Caco-2 (cell line): ENCODE measurements around the gene ERMAP. TPM values are rescaled to one million over a fixed set of nuclear protein-coding genes. Genes with fewer than 3 reads are reported as not detected.

Experiments used
- BruUV-seq: library from RNA; stranded (reverse); fragments of 400-500 nt; replicated peaks from 2 replicates; lab custom pipeline; 2021; lab: Mats Ljungman, UMichigan
- CTCF ChIA-PET: fragments of 300-600 bp; sonication (Branson Sonifier 250); formaldehyde crosslinking; loops from one replicate; lab custom pipeline; 2022; ENCODE audit warnings: antibody characterized with exemption; lab: Charles Lee
- POLR2A ChIA-PET: fragments of 300-600 bp; sonication (Branson Sonifier 250); formaldehyde crosslinking; loops from one replicate; lab custom pipeline; 2022; ENCODE audit warnings: antibody characterized with exemption; lab: Charles Lee
- DNase-seq, 2 experiments: peaks; one replicate each; pipeline versions ENCODE4 v3.0.0 to v3.0.0-alpha.2; 2020 to 2022
- H3K27me3 ChIP-seq: replicated peaks from 2 replicates; pipeline ENCODE4 v1.6.0; 2011; ENCODE audit warnings: low read length; ENCODE audit not compliant: control insufficient read depth, insufficient read depth
- H3K36me3 ChIP-seq: 2 replicates; pipeline ENCODE4 v1.5.1; 2011; ENCODE audit warnings: low read length; ENCODE audit not compliant: control insufficient read depth, insufficient read depth
- H3K4me1 ChIP-seq: fragments of 250-450 bp; sonication (Bioruptor Pico); 2 replicates; pipeline ENCODE4 v1.5.1; 2020; ENCODE audit warnings: mild to moderate bottlenecking
- H3K4me3 ChIP-seq: 2 replicates; pipeline ENCODE4 v1.5.1; 2011; ENCODE audit warnings: low read depth, mild to moderate bottlenecking, control low read depth, low read length
- H3K9me3 ChIP-seq: fragments of 250-450 bp; sonication (Bioruptor Pico); 2 replicates; pipeline ENCODE4 v1.5.1; 2020; ENCODE audit warnings: mild to moderate bottlenecking, moderate library complexity
- H3K27ac Mint-ChIP-seq: one replicate; pipeline ENCODE4 v1.8.0; 2022; ENCODE audit warnings: mixed read lengths; ENCODE audit not compliant: unreplicated experiment
- H3K27me3 Mint-ChIP-seq: one replicate; pipeline ENCODE4 v1.8.0; 2022; ENCODE audit warnings: mixed read lengths; ENCODE audit not compliant: insufficient read depth, unreplicated experiment
- H3K36me3 Mint-ChIP-seq: one replicate; pipeline ENCODE4 v1.8.0; 2022; ENCODE audit warnings: mild to moderate bottlenecking, mixed read lengths; ENCODE audit not compliant: insufficient read depth, unreplicated experiment
- H3K4me1 Mint-ChIP-seq: one replicate; pipeline ENCODE4 v1.8.0; 2022; ENCODE audit warnings: low read depth, mixed read lengths; ENCODE audit not compliant: unreplicated experiment
- H3K4me3 Mint-ChIP-seq: one replicate; pipeline ENCODE4 v1.8.0; 2022; ENCODE audit warnings: mild to moderate bottlenecking, moderate library complexity, mixed read lengths; ENCODE audit not compliant: unreplicated experiment
- H3K9me3 Mint-ChIP-seq: one replicate; pipeline ENCODE4 v1.8.0; 2022; ENCODE audit warnings: mixed read lengths; ENCODE audit not compliant: unreplicated experiment
- intact Hi-C: fragments of 100-400 bp; cut with micrococcal nuclease; formaldehyde crosslinking; loops from one replicate; pipeline ENCODE4 v1.10.0; 2022; ENCODE audit not compliant: unreplicated experiment
- total RNA-seq: library from RNA; stranded (reverse); gene quantifications from 2 replicates; pipeline ENCODE4 v1.2.3, GENCODE V29; 2022
- TF ChIP-seq, protein P1 (sequence below), 2 experiments: fragments of 200-600 bp in 1 of 2; IDR thresholded peaks; 1 replicate in 1 of 2; 2 replicates in 1 of 2; pipeline versions ENCODE4 v1.5.1 to v1.8.0; 2011 to 2022; ENCODE audit warnings: antibody characterized with exemption in 1 of 2, control low read depth in 1 of 2, inconsistent platforms in 1 of 2, low read depth in 1 of 2, low read length in 1 of 2, mild to moderate bottlenecking in 1 of 2, moderate library complexity in 1 of 2; ENCODE audit not compliant: insufficient read depth in 1 of 2, severe bottlenecking in 1 of 2, unreplicated experiment in 1 of 2

The ERMAP gene
- total RNA-seq, 1 experiment from 2014 or later = 4.8 TPM

- Histone ChIP-seq H3K4me1 (no peaks in the 10 kb centered on the region; the same call in 1 of the 2 replicates), H3K9me3 (no peaks in the 10 kb centered on the region), H3K36me3 (no peaks in the 10 kb centered on the region), H3K27me3 (no peaks in the 10 kb centered on the region), H3K4me3 (peak overlapping the region; percentile 75)
- TF ChIP-seq, protein P1, sequence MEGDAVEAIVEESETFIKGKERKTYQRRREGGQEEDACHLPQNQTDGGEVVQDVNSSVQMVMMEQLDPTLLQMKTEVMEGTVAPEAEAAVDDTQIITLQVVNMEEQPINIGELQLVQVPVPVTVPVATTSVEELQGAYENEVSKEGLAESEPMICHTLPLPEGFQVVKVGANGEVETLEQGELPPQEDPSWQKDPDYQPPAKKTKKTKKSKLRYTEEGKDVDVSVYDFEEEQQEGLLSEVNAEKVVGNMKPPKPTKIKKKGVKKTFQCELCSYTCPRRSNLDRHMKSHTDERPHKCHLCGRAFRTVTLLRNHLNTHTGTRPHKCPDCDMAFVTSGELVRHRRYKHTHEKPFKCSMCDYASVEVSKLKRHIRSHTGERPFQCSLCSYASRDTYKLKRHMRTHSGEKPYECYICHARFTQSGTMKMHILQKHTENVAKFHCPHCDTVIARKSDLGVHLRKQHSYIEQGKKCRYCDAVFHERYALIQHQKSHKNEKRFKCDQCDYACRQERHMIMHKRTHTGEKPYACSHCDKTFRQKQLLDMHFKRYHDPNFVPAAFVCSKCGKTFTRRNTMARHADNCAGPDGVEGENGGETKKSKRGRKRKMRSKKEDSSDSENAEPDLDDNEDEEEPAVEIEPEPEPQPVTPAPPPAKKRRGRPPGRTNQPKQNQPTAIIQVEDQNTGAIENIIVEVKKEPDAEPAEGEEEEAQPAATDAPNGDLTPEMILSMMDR (IDR thresholded peaks at IDR 0.05; ENCODE audit: insufficient read depth in 1 of 2, low read depth in 1 of 2, low read length in 1 of 2, severe bottlenecking in 1 of 2, unreplicated experiment in 1 of 2) = no peak
- Mint-ChIP-seq H3K27ac (peak overlapping the region; percentile 94), H3K4me1 (peaks cover 10% of the 10 kb centered on the region), H3K4me3 (peak overlapping the region; percentile 100), H3K27me3 (no peaks in the 10 kb centered on the region), H3K9me3 (no peaks in the 10 kb centered on the region), H3K36me3 (peaks cover 26% of the 10 kb centered on the region)
- intact Hi-C loops = no loop called here
- ChIA-PET POLR2A (interaction anchor here (1.3 to 1.8 kb wide), 3 partner anchors 30 to 164 kb away, joined by 6 to 13 read pairs (median 10); partner anchors contain the start of genes C1orf50, ERMAP, P3H1 and SVBP), CTCF (interaction anchor here (1.7 kb wide), 1 partner anchor 227 kb away, joined by 19 read pairs; no protein-coding TSS in a partner anchor)
- BruUV-seq = no TSS peak
- no peak for DNase-seq
Measured at GRCh38 chr1:42847111-42847595, 30.2 kb downstream of the ERMAP start.

DNA sequence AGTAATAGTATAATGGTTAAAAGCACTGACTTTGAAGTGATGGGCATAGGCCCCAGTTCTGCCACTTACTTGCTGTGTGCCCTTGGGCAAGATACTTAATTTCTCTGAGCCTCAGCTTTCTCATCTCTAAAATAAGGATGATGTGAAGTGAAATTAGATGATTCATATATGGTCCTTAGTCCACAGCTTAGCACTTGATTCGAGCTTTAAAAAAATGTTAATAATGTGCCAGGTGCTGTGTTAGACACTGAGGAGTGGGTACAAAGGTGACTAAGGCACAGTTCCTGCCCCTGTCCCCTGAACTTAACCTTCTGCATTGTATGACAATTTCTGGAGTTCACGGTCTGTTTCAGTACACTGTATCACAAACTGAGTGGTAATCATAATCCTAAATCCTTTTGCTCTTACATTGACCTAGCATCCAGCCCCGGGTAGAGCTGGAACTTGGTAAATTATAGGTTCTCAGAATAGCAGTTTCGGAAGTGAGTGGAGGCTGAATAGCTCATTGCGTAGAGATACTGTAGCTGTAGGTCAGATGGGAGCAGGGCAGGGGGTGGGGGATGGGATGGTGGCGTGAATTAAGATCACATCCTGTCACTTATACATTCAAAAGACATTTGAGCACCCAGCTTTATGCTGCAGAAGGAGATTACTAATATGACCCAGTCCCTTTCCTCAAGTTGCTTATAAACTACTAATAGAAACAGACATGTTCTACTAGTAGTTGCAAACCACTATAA is 31.0 kb downstream of the ERMAP start:
- Mint-ChIP-seq H3K4me3 (peak overlapping the region; percentile 100), H3K27me3 (no peaks in the 10 kb centered on the region), H3K27ac (no peak overlapping the region), H3K4me1 (peaks cover 10% of the 10 kb centered on the region), H3K9me3 (no peaks in the 10 kb centered on the region), H3K36me3 (peaks cover 26% of the 10 kb centered on the region)
- CTCF ChIA-PET = no interaction called here
- TSS peak; percentile 28 for BruUV-seq
- POLR2A ChIA-PET = no interaction called here
- no peaks in the 10 kb centered on the region; the same call in 1 of the 2 replicates for H3K4me1 ChIP-seq
- TF ChIP-seq, protein P1 (IDR thresholded peaks at IDR 0.05; ENCODE audit: insufficient read depth in 1 of 2, low read depth in 1 of 2, low read length in 1 of 2, severe bottlenecking in 1 of 2, unreplicated experiment in 1 of 2) = no peak
- H3K36me3 ChIP-seq = no peaks in the 10 kb centered on the region
- no peaks in the 10 kb centered on the region for H3K9me3 ChIP-seq
- intact Hi-C loops = no loop called here
- no peak overlapping the region for H3K4me3 ChIP-seq
- no peaks in the 10 kb centered on the region for H3K27me3 ChIP-seq
- no peak for DNase-seq

DNA sequence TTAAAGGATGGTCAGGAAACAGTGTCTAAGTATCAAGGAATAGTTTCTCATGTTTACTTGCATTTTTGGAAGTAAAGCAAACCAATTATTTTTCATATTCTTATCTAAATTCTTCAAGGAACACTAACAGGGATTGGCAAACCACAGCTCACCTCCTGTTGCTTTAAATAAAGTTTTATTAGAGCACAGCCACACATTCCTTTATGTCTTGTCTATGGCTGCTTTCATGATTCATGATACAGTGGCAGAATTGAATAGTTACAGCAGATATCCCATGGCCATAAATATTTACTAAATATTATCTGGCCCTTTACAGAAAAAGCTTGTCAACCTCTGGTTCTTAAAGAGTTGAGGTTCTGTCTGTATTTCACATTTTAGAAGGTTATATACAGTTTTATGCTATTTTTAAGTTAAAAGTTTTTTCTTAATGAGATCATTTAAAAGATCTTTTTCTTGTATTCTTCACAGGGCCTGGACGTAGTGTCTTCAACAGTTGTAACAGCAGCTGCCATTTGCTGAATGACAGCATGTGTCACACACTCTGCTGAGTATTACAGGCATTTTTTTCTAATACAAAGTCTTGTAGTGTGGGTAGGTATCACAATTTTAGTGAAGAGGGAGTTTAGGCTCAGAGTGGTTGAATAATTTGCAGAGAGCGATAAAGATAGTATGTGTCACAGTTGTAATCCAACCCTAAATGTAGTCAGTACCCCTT is 32.1 kb downstream of the ERMAP start:
- ChIA-PET POLR2A (no interaction called here), CTCF (no interaction called here)
- no peak for DNase-seq
- no peaks in the 10 kb centered on the region; the same call in 1 of the 2 replicates for H3K4me1 ChIP-seq
- TF ChIP-seq, protein P1 (IDR thresholded peaks at IDR 0.05; ENCODE audit: insufficient read depth in 1 of 2, low read depth in 1 of 2, low read length in 1 of 2, severe bottlenecking in 1 of 2, unreplicated experiment in 1 of 2) = no peak
- H3K4me3 ChIP-seq = no peak overlapping the region
- H3K4me1 Mint-ChIP-seq = peaks cover 10% of the 10 kb centered on the region
- H3K27me3 Mint-ChIP-seq = no peaks in the 10 kb centered on the region
- no peak overlapping the region for H3K4me3 Mint-ChIP-seq
- intact Hi-C loops = no loop called here
- no peak overlapping the region for H3K27ac Mint-ChIP-seq
- no peaks in the 10 kb centered on the region for H3K9me3 Mint-ChIP-seq
- peaks cover 26% of the 10 kb centered on the region for H3K36me3 Mint-ChIP-seq
- no peaks in the 10 kb centered on the region for H3K27me3 ChIP-seq
- no peaks in the 10 kb centered on the region for H3K9me3 ChIP-seq
- no TSS peak for BruUV-seq
- no peaks in the 10 kb centered on the region for H3K36me3 ChIP-seq
